Activated naive CD4-positive, alpha-beta T cell treated with anti-CD3 and anti-CD28 coated beads, Interleukin-2, amount 50 U/mL, for 72 hours (primary cell): ENCODE results near the gene ACTR3. TPM values are rescaled to one million over a fixed set of nuclear protein-coding genes. Genes with fewer than 3 reads are reported as not detected.

Source experiments
- ATAC-seq, 2 donors: fragments of 150-1000 bp; cut with Tn5 transposase; 2 replicates each; pipeline ENCODE4 v1.10.0; 2021; ENCODE audit warnings: mild to moderate bottlenecking in 2 of 2, moderate library complexity in 2 of 2
- DNase-seq, 2 donors: peaks; one replicate each; pipeline ENCODE4 v3.0.0; 2021 to 2022; ENCODE audit warnings: low spot score in 2 of 2
- H3K27ac Mint-ChIP-seq, 2 donors: one replicate each; pipeline ENCODE4 v1.8.0; 2022; ENCODE audit warnings: mild to moderate bottlenecking in 2 of 2, mixed read lengths in 2 of 2
- H3K36me3 Mint-ChIP-seq, 2 donors: one replicate each; pipeline ENCODE4 v1.8.0; 2022; ENCODE audit warnings: mixed read lengths in 2 of 2
- H3K9me3 Mint-ChIP-seq, 2 donors: one replicate each; pipeline ENCODE4 v1.8.0; 2022; ENCODE audit warnings: mixed read lengths in 2 of 2
- total RNA-seq, 2 donors: library from RNA; stranded (reverse); gene quantifications; one replicate each; pipeline ENCODE4 v1.2.3, GENCODE V29; 2022

Gene ACTR3
- total RNA-seq, 2 donors from 2014 or later, result 520 to 570 TPM

DNA sequence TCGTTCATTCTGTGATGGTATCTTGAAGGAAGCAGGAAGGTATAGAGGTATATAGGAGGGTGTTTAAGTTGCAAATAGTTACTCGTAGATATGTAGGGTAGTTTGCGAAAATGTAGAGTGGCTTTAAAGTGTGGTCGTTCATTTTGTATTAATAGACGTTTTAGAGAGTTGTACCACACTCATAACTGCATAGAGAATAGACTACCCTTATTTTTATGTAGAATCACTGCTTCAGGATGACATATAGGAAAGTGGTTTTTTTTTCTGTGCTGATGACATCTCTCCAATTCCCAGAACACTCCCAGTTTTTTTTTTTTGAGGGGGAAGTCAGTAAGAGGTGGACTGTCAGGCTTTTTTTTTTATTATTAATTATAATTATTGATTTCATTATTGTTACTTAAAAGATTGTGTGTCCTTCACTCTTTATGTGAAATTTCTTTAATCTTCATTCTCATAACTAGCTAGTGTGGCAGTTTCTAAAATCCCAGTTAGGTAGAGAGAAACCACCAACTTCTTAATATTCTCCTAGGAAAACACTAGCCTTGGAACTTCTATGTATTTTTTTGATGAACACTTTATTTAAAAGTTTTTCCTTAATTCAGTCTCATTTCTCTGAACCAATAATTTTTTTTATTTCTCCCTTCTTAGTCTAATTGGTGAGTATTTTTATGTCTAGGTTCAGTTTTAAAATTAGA, 1.5 kb downstream of the ACTR3 start:
- Mint-ChIP-seq H3K9me3 (no peaks in the 10 kb centered on the region), H3K36me3 (peaks cover 48 to 68% of the 10 kb centered on the region in 2 donors), H3K27ac (peak overlapping the region; percentile 95 to 96)
- ATAC-seq, result no peak
- no peak for DNase-seq

DNA sequence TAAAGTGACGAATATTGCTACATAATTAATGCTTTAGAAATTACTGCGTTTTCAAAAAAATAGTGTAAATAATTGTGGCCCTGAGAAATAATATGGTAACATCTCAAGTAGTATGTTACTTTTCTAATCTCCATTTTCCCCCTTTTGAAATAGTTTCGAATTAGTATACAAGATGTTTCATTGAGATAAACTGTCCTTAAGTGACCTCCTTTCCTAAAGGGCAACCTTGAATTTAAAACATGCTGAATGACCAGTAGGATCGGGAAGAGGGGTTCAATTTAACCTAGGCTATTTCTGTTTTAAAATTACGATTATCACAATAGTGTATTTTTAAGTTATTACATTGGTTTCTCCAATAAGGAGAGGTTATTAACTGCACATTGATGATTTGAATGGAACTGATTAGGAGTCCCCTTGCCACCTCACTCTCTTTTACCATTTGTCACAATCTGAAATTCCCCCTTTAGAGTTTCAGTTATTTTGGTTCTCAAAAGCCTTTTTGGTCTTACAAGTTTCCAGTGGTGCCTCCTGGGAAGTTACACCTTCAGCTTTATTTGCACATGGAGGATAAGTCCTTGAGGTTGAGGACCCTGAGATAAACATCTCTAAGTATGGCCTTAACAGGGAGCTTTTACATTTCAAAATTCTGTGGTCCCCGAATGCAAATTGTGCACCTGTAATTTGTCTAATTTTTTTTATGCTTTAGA, 2.3 kb downstream of the ACTR3 start:
- DNase-seq, result no peak
- Mint-ChIP-seq H3K9me3 (no peaks in the 10 kb centered on the region), H3K36me3 (peaks cover 48 to 62% of the 10 kb centered on the region in 2 donors), H3K27ac (peak overlapping the region; percentile 59 to 95)
- ATAC-seq, result no peak

GRCh38 chr2:113894156-113894743, 4.4 kb downstream of the ACTR3 start:
- DNase-seq (no peak), ATAC-seq (no peak)
- Mint-ChIP-seq H3K9me3 (no peaks in the 10 kb centered on the region), H3K27ac (peak overlapping the region; percentile 84 to 95), H3K36me3 (peaks cover 37 to 45% of the 10 kb centered on the region in 2 donors)

DNA sequence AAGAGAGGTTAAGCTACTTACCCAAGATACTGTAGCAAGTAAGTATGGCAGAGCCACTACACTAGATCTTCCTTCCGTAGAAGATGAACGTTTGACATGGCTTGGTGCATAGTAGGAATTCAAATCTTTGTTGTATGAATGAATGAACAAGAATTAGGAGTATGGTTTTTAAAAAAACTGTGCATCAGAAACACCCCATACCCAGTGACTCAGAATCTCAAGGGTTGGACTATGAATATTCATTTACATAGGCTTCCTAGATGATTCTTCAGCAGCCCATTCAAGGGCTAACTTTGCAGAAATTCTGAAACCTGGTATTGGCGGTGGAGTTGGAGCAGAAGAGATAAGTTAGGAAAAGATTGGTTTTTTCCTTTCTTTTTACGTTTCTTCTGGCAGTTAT, 5.4 kb downstream of the ACTR3 start:
- no peaks in the 10 kb centered on the region for H3K9me3 Mint-ChIP-seq
- peaks cover 34 to 50% of the 10 kb centered on the region in 2 donors for H3K36me3 Mint-ChIP-seq
- H3K27ac Mint-ChIP-seq, result peak overlapping the region; percentile 1 to 95
- DNase-seq (no peak), ATAC-seq (peak; percentile 34 to 43)

DNA sequence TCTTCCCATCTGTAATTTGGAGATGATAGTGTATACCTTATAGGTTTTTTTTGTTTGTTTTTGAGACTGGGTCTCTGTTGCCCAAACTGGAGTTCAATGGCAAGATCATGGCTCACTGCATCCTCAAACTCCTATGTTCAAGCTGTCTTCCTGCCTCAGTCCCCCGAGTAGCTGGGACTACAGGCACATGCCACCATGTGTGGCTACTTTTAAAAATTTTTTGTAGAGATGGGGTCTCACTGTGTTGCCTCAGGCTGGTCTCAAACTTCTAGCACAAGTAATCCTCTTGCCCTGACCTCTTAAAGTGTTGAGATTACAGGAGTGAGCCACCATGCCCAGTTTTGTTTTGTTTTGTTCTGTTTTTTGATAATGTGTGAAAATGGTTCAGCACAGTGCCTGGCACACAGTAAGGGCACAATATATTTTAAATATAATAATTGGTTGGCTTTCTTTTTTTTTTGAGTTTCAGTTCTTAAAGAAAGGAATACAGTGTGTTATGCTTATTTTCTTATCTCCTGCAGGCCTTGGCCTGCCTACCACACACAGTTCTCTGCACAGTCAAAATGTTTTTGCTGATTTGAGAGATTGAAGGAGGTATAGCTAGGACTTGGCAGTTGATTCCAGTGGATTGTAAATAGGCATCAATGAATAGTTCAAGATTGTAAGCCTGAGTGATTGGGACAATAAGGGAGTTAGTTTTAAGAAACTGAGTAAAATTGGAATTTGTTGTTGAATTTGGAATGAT, 6.1 kb downstream of the ACTR3 start:
- no peaks in the 10 kb centered on the region for H3K9me3 Mint-ChIP-seq
- peaks cover 29 to 54% of the 10 kb centered on the region in 2 donors for H3K36me3 Mint-ChIP-seq
- DNase-seq, result no peak
- H3K27ac Mint-ChIP-seq, result peak overlapping the region; percentile 83 to 95
- no peak for ATAC-seq

GRCh38 chr2:113896791-113897190, 6.9 kb downstream of the ACTR3 start:
- Mint-ChIP-seq H3K9me3 (no peaks in the 10 kb centered on the region), H3K36me3 (peaks cover 25 to 50% of the 10 kb centered on the region in 2 donors)

DNA sequence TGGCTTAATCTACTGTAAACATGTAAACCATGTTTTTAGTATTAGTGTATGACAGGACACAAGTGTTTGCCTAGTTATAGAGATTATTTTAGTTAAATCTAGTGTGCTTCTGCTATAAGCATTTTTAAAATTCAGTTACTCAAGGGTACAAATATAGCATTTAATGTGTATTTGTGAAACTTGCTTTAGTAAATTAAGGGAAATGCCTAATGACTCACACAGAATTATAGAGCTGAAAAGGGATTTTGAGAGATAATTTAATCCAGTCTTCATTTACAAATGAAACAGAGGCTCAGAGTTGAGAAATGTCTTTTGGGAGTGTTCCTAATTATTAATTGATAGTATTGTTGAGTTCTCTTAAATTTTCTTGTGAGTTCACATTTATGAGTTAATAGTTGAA, 8.2 kb downstream of the ACTR3 start:
- Mint-ChIP-seq H3K27ac (peak overlapping the region in 1 of 2 donors; percentile 26), H3K36me3 (peaks cover 12 to 37% of the 10 kb centered on the region in 2 donors), H3K9me3 (no peaks in the 10 kb centered on the region)
- DNase-seq (no peak), ATAC-seq (no peak)

More at GRCh38 chr2:113896791-113897190, 6.9 kb downstream of the ACTR3 start:
- DNase-seq, result no peak
- no peak overlapping the region for H3K27ac Mint-ChIP-seq
- no peak for ATAC-seq

DNA sequence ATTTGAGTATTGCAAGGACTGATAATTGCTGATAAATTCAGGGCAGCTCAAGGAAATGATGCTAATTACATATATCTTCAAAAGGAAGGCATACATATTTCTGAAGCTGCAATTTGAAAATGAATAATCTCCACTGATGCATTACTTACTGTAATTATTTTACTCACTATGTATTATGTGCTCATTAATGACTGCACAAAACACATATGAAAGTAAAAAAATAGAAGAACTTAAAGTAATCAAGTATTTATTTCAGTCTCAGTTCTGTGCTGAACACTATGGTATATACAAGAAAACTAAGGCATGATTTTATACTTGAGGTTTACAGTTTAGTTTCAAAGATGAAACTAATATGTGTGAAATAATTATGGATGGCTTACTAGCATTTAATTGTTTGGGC, 9.3 kb downstream of the ACTR3 start:
- H3K9me3 Mint-ChIP-seq, result peaks cover 0 to under 1% of the 10 kb centered on the region in 2 donors
- no peak overlapping the region for H3K27ac Mint-ChIP-seq
- H3K36me3 Mint-ChIP-seq, result peaks cover 12 to 35% of the 10 kb centered on the region in 2 donors
- DNase-seq (no peak), ATAC-seq (no peak)

DNA sequence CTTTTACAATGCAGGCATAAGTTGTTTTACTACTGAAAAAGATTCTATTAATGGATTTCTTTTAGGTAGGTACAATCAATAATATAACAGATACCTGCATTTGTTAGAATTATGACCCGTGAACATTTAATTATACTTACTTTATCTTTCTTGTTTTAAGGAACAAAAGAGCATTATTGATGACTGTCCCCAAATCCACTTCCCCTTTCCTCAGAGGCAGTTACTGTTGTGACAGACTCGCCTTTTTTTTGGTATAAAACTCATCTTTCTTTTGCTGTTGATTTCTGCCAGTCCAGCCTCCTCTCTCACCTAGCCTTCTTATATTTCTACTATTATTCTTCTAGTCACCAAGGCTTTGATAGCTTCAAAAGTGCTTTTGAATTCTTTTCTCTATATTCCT, 12.1 kb downstream of the ACTR3 start:
- ATAC-seq (no peak), DNase-seq (no peak)
- Mint-ChIP-seq H3K36me3 (peaks cover 8 to 53% of the 10 kb centered on the region in 2 donors), H3K27ac (peak overlapping the region in 1 of 2 donors; percentile 16), H3K9me3 (peaks cover 0 to 4% of the 10 kb centered on the region in 2 donors)

- Mint-ChIP-seq H3K27ac (no peak overlapping the region), H3K9me3 (peaks cover 0 to 4% of the 10 kb centered on the region in 2 donors), H3K36me3 (peaks cover 8 to 52% of the 10 kb centered on the region in 2 donors)
- no peak for ATAC-seq
- DNase-seq, result no peak
Observed at GRCh38 chr2:113905886-113906285, 16.0 kb downstream of the ACTR3 start.

DNA sequence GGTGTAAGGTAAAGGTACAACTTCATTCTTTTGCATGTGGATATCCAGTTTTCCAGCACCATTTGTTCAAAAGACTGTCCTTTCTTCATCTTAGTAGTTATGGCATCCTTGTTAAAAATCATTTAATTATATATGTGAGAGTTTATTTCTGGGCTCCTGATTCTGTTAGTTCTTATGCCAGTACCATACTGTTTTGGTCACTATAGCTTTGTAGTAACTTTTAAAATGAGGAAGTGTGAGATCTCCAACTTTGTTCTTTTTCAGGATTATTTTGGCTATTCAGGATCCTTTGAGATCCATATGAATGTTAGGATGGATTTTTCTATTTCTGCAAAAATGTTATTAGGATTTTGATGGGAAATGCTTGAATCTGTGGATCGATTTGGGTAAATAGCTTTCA, 16.8 kb downstream of the ACTR3 start:
- ATAC-seq, result no peak
- Mint-ChIP-seq H3K27ac (peak overlapping the region in 1 of 2 donors; percentile 35), H3K36me3 (peaks cover 8 to 53% of the 10 kb centered on the region in 2 donors), H3K9me3 (peaks cover 0 to 4% of the 10 kb centered on the region in 2 donors)
- DNase-seq, result no peak

- Mint-ChIP-seq H3K9me3 (peaks cover 0 to 4% of the 10 kb centered on the region in 2 donors), H3K27ac (peak overlapping the region in 1 of 2 donors; percentile 72), H3K36me3 (peaks cover 8 to 53% of the 10 kb centered on the region in 2 donors)
- no peak for DNase-seq
- no peak for ATAC-seq
Observed at GRCh38 chr2:113907297-113907696, 17.4 kb downstream of the ACTR3 start.

DNA sequence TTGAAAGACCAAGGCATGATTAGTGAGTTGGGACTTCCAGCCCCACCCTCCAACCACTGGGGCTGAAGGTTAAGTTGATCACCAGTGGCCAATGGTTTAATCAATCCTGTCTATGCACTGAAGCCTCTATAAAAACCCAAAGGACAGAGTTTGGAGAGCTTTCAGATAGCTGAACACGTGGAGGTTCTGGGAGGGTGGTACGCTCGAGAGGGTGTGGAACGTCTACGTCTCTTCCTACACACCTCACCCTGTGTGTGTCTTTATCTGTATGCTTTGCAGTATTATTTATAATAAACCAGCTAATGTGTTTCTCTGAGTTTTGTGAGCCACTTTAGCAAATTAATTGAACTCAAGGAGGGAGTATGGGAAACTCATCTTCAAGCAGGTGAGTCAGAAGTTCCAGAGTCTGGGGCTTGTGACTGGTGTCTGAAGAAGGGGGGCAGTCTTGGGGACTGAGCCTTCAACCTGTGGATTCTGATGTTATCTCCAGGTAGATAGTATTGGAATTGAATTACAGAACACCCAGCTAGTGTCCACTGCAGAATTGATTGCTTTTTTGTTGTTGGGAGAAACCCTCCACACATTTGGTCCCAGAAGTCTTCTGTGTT, 20.3 kb downstream of the ACTR3 start:
- Mint-ChIP-seq H3K9me3 (no peaks in the 10 kb centered on the region), H3K36me3 (peaks cover 0 to 47% of the 10 kb centered on the region in 2 donors), H3K27ac (peak overlapping the region; percentile 51 to 71)
- ATAC-seq (peak; percentile 87 to 90), DNase-seq (no peak)

DNA sequence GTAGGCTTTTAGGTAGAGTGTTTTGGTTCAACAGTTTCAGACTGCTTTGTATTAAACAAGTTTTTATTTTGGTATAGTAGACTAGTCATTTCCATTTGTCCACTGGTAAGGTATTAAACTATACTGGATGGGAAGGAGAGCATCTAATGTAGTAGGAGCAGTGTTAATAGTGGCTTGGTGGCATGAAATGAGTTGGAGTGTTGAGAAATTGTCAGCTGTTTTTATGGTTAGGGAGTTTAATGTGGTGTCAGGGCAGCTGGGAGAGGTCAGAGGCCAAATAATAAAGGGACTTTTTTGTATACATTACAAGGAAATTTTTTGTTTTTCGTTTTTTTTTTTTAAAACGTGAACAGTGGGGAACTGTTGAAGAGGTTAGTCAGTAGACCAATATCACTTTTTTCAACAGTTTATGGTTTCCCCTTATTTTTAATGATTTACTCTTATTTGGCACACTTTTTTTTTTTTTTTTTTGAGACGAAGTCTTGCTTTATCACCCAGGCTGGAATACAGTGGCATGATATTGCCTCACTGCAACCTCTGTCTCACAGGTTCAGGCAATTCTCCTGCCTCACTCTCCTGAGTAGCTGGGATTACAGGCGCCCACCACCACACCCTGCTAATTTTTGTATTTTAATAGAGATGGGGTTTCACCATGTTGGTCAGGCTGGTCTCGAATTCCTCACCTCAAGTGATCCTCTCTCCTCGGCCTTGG, 21.2 kb downstream of the ACTR3 start:
- Mint-ChIP-seq H3K27ac (peak overlapping the region; percentile 51 to 71), H3K9me3 (no peaks in the 10 kb centered on the region), H3K36me3 (peaks cover 0 to 39% of the 10 kb centered on the region in 2 donors)
- no peak for ATAC-seq
- DNase-seq, result no peak

DNA sequence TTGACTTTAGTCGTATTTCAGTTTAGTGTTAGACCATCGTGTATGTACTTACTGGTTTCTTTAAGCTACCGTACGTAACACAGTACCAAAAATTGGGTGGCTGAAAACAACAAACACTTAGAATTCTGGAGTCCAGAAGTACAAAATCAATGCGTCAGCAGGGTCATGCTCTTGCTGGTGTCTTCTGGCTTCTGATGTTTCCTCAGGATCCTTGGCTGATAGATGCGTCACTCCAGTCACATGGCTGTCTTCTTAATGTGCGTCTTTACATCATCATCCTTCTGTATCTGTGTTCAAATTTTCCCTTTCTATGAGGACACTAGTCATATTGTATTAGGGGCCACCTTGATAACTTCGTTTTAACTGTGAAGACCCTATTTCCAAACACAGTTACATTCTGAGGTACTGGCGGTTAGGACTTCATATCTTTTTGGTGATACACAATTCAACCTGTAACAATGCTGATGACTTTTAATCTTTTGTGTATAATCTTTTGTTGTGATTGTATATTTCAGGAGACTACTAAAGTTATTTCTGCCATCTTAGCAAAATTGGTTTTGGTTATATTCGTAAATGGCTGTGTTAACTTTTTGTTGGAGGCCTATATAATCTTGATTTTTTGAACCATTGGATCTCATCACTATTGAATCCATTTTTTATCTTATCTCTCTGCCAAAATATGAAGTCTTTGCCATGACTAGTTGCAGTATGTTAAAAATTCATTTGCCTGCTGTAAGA, 25.4 kb downstream of the ACTR3 start:
- ATAC-seq, result no peak
- no peak overlapping the region for H3K27ac Mint-ChIP-seq
- H3K36me3 Mint-ChIP-seq, result peaks cover 8 to 44% of the 10 kb centered on the region in 2 donors
- no peak for DNase-seq
- H3K9me3 Mint-ChIP-seq, result no peaks in the 10 kb centered on the region
